Prostate gland (tissue), 2 donors: ENCODE measurements around the gene LRRTM4. TPM values are rescaled to one million over a fixed set of nuclear protein-coding genes. Genes with fewer than 3 reads are reported as not detected.

ENCODE experiments used
- DNase-seq: peaks from one replicate; pipeline ENCODE4 v3.0.0-alpha.2; 2019; ENCODE audit warnings: low spot score
- H3K27ac ChIP-seq, 2 donors: fragments of 200-600 bp; sonication (generic); 2 replicates each; pipeline ENCODE4 v1.5.1; 2017 to 2019
- H3K27me3 ChIP-seq: fragments of 200-600 bp; sonication (generic); replicated peaks from 2 replicates; pipeline ENCODE4 v1.5.1; 2019; ENCODE audit not compliant: insufficient read depth
- H3K36me3 ChIP-seq, 2 donors: fragments of 200-600 bp; sonication (generic); 1 replicate in 1 of 2; 2 replicates in 1 of 2; pipeline versions ENCODE4 v1.5.1 to v1.8.1; 2017 to 2019
- H3K4me1 ChIP-seq: fragments of 200-600 bp; sonication (generic); replicated peaks from 2 replicates; pipeline ENCODE4 v1.5.1; 2019
- H3K4me3 ChIP-seq, 2 donors: fragments of 200-600 bp; sonication (generic); 2 replicates each; pipeline ENCODE4 v1.5.1; 2017 to 2019
- H3K9me3 ChIP-seq: fragments of 200-600 bp; sonication (generic); 2 replicates; pipeline ENCODE4 v1.5.1; 2017
- POLR2A ChIP-seq: fragments of 450-650 bp; IDR thresholded peaks from one replicate; pipeline ENCODE4 v1.6.1; 2016; ENCODE audit warnings: antibody characterized with exemption, mild to moderate bottlenecking
- POLR2AphosphoS5 ChIP-seq: sonication (generic); formaldehyde crosslinking; IDR thresholded peaks from one replicate; pipeline ENCODE4 v1.6.1; 2017; ENCODE audit warnings: antibody characterized with exemption
- WGBS: methylation state at CpG from one replicate; pipeline ENCODE4 v1.1.5; 2018; 5-methylcytosine and 5-hydroxymethylcytosine counted together
- intact Hi-C: fragments of 100-400 bp; cut with DNase I; formaldehyde crosslinking; loops from one replicate; pipeline ENCODE4 v1.14.2; 2022
- total RNA-seq, 2 donors: library from RNA; depleted of rRNA; stranded (reverse); fragments of >200 nt; gene quantifications; one replicate each; pipeline ENCODE4 v1.1.0, GENCODE V29; 2016
- TF ChIP-seq, protein P1 (sequence below), 4 experiments: fragments of 200-600 bp in 2 of 4; fragments of 450-650 bp in 2 of 4; sonication (generic) in 2 of 4; IDR thresholded peaks; 1 replicate in 3 of 4; 2 replicates in 1 of 4; pipeline ENCODE4 v1.5.1; 2016 to 2019; ENCODE audit warnings: antibody characterized with exemption in 4 of 4, mild to moderate bottlenecking in 2 of 4, moderate library complexity in 2 of 4

LRRTM4 gene
- total RNA-seq, 2 donors from 2014 or later: 0.09 to 6.2 TPM

GRCh38 chr2:76849086-76849485 lies 673.1 kb downstream of the LRRTM4 start:
- H3K36me3 ChIP-seq: no peaks in the 10 kb centered on the region
- H3K9me3 ChIP-seq: no peaks in the 10 kb centered on the region
- TF ChIP-seq POLR2AphosphoS5: no peak
- no peak for TF ChIP-seq POLR2A
- TF ChIP-seq, protein P1, sequence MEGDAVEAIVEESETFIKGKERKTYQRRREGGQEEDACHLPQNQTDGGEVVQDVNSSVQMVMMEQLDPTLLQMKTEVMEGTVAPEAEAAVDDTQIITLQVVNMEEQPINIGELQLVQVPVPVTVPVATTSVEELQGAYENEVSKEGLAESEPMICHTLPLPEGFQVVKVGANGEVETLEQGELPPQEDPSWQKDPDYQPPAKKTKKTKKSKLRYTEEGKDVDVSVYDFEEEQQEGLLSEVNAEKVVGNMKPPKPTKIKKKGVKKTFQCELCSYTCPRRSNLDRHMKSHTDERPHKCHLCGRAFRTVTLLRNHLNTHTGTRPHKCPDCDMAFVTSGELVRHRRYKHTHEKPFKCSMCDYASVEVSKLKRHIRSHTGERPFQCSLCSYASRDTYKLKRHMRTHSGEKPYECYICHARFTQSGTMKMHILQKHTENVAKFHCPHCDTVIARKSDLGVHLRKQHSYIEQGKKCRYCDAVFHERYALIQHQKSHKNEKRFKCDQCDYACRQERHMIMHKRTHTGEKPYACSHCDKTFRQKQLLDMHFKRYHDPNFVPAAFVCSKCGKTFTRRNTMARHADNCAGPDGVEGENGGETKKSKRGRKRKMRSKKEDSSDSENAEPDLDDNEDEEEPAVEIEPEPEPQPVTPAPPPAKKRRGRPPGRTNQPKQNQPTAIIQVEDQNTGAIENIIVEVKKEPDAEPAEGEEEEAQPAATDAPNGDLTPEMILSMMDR (IDR thresholded peaks at IDR 0.05): no peak
- H3K4me1 ChIP-seq: no peaks in the 10 kb centered on the region
- DNase-seq: no peak
- WGBS: 78% methylated on average over 1 of the region's 1 CpG
- intact Hi-C loops: no loop called here
- H3K4me3 ChIP-seq: no peak overlapping the region
- H3K27ac ChIP-seq: no peak overlapping the region
- no peaks in the 10 kb centered on the region for H3K27me3 ChIP-seq

DNA sequence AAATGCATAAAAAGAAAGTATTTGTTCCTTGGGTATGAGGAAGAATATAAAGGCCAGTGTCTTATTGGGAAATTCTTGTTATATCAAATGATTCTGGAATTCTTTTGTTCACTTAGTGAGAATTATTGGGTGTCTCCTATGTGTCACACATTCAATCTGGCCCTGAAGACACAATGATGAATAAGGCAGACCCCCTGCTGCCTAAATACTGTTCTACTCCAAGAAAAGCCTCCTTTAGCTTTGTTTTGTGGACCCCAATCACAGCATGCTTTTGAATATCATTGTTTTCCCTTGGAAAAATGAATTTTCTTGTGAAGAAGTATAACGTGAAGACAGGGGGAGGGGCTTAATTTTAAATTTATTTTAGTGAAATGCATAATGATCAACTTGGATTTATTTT lies 682.4 kb downstream of the LRRTM4 start:
- intact Hi-C loops: no loop called here
- Histone ChIP-seq H3K36me3 (no peaks in the 10 kb centered on the region), H3K9me3 (no peaks in the 10 kb centered on the region), H3K27me3 (no peaks in the 10 kb centered on the region), H3K4me3 (no peak overlapping the region), H3K27ac (no peak overlapping the region), H3K4me1 (no peaks in the 10 kb centered on the region)
- DNase-seq: no peak
- 80% methylated on average over 1 of the region's 1 CpG for whole genome bisulfite sequencing
- TF ChIP-seq, protein P1 (IDR thresholded peaks at IDR 0.05): no peak
- no peak for TF ChIP-seq POLR2A
- TF ChIP-seq POLR2AphosphoS5: no peak

DNA sequence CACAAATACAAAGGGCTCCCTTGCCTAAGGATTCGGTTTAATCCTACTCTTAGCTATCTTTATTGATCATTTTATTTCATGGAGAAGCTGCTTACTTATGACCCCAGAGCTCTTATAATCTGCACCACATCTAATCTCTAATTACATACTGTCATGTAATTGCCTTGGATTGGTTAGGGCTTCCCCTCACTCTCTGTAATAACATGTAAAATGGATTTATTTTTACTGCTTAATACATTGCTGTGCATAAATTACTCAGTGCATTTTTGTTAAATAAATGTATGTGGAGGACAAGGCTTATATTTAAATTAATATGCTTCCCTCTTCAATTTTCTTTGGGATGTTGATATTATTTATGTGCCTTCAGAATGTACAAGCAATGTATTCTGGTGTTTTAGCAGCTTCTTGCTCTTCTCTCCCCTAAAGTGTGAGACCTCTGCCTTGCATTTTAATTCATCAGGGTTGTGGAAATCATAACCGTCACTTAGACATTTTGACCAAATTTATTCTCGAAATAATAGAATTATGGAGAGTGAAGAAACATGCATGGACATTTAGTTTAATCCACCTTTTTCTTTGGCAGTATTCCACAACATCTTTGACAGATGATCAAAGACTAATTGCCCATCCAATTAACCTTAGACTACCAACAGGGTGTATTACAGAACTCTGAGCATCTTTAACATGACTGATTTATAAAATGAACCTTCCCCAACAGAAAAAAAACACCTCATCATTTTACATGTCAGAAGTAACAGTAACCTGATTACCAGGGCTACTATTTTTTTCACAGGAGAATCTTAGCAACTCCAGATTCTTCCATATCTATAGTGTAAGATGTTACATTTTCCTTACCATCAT lies 692.6 kb downstream of the LRRTM4 start:
- H3K36me3 ChIP-seq: no peaks in the 10 kb centered on the region
- no peaks in the 10 kb centered on the region for H3K4me1 ChIP-seq
- 84% methylated on average over 3 of the region's 3 CpGs for WGBS
- no peaks in the 10 kb centered on the region for H3K9me3 ChIP-seq
- no peaks in the 10 kb centered on the region for H3K27me3 ChIP-seq
- no peak overlapping the region for H3K4me3 ChIP-seq
- no peak for DNase-seq
- TF ChIP-seq POLR2A (no peak), POLR2AphosphoS5 (no peak)
- TF ChIP-seq, protein P1 (IDR thresholded peaks at IDR 0.05): no peak
- intact Hi-C loops: no loop called here
- no peak overlapping the region for H3K27ac ChIP-seq

DNA sequence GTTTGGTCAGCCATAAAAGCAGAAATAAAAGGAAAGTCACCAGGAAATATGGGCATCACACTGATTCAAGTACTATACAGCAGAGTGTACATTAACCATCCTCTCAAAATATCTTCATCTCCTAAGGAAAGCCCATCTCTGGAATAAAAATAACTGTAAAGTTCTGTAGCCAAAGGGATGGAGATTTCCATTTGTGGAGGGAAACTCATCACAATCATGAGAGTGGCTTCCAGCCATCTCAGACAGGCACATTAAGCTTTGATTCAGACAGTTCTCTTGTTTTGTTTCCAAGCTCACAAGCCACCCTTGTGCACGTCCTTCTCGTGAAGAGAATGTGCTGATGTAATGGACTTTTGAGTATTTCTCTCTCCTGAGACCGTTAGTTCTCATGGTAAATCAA lies 695.5 kb downstream of the LRRTM4 start:
- TF ChIP-seq POLR2A (no peak), POLR2AphosphoS5 (no peak)
- TF ChIP-seq, protein P1 (IDR thresholded peaks at IDR 0.05): no peak
- H3K4me3 ChIP-seq: no peak overlapping the region
- H3K27ac ChIP-seq: no peak overlapping the region
- no peaks in the 10 kb centered on the region for H3K36me3 ChIP-seq
- no peaks in the 10 kb centered on the region for H3K4me1 ChIP-seq
- intact Hi-C loops: no loop called here
- WGBS: 69% methylated on average over 3 of the region's 3 CpGs
- H3K9me3 ChIP-seq: no peaks in the 10 kb centered on the region
- DNase-seq: no peak
- no peaks in the 10 kb centered on the region for H3K27me3 ChIP-seq
